ENCODE measurements around the gene OTOGL. TPM values are rescaled to one million over a fixed set of nuclear protein-coding genes. Genes with fewer than 3 reads are reported as not detected.
"Not testable (repeated sequence)": the region's sequence is repeated elsewhere in the genome, so short reads cannot be mapped to it uniquely, and the experiment has no call there.

OTOGL gene
- total and polyA plus RNA-seq, 9 donors: 0.05 to 0.26 (median 0.12) TPM; not detected in 2

DNA sequence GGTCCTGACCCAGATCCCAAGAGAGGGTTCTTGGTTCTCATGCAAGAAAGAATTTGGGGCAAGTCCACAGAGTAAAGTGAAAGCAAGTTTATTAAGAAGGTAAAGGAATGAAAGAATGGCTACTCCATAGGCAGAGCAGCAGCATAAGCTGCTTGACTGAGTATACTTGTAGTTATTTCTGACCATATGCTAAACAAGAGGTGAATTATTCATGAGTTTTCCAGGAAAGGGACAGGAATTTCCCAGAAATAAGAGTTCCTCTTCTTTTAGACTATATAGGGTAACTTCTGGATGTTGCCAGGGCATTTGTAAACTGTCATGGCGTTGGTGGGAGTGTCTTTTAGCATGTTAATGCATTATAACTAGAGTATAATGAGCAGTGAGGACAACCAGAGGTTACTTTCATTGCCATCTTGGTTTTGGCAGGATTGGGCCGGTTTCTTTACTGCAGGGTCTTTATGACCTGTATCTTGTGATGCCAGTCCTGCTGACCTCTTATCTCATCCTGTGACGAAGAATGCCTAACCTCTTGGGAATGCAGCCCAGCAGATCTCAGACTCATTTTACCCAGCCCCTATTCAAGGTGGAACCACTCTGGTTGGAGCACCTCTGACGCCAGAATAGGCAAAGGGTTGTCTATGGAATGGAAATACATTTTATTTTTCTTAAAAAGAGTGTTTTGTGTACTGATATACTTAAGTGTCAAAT is 113.8 kb downstream of the OTOGL start:
- no peak overlapping the region for H3K4me3 ChIP-seq
- 76 to 83% (median 81%) methylated on average over 4 of the region's 4 CpGs for WGBS, 3 donors
- no peak for TF ChIP-seq CTCF (IDR thresholded peaks at IDR 0.05)
- TF ChIP-seq POLR2A (IDR thresholded peaks at IDR 0.05): no peak
- no peak for TF ChIP-seq EP300 (IDR thresholded peaks at IDR 0.05)
- no peak overlapping the region for H3K27ac ChIP-seq
- intact Hi-C loops (cut with DNase I): no loop called here
- H3K36me3 ChIP-seq: no peaks in the 10 kb centered on the region
- H3K4me1 ChIP-seq (ENCODE audit: insufficient read depth): no peaks in the 10 kb centered on the region
- H3K27me3 ChIP-seq: no peaks in the 10 kb centered on the region
- no peak for DNase-seq
- no peaks in the 10 kb centered on the region for H3K9me3 ChIP-seq

DNA sequence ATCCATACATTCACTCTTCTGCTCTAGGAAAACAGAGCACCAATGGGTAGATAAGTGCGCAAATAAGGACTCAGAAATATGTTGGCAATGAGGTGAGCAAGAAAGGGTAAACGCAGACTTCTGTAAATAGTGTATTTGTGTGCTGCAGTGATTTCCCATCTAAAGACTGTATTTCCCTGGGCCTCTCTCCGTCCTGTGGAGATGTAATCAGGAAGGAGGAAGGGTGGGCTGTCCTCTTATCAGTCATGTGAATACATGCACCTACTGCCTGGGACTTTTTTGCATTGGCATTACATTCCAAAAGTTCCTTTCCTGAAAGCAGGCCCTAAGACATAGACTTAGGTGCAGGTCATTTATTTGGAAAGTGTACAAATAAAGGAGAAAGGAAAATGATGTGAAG is 114.5 kb downstream of the OTOGL start:
- 86 to 90% (median 87%) methylated on average over 3 of the region's 3 CpGs for WGBS, 3 donors
- intact Hi-C loops (cut with DNase I): no loop called here
- TF ChIP-seq EP300 (IDR thresholded peaks at IDR 0.05): no peak
- no peak for TF ChIP-seq POLR2A (IDR thresholded peaks at IDR 0.05)
- no peak for TF ChIP-seq CTCF (IDR thresholded peaks at IDR 0.05)
- H3K27ac ChIP-seq: no peak overlapping the region
- no peaks in the 10 kb centered on the region for H3K27me3 ChIP-seq
- no peaks in the 10 kb centered on the region for H3K4me1 ChIP-seq (ENCODE audit: insufficient read depth)
- no peaks in the 10 kb centered on the region for H3K9me3 ChIP-seq
- no peaks in the 10 kb centered on the region for H3K36me3 ChIP-seq
- no peak for DNase-seq
- no peak overlapping the region for H3K4me3 ChIP-seq

DNA sequence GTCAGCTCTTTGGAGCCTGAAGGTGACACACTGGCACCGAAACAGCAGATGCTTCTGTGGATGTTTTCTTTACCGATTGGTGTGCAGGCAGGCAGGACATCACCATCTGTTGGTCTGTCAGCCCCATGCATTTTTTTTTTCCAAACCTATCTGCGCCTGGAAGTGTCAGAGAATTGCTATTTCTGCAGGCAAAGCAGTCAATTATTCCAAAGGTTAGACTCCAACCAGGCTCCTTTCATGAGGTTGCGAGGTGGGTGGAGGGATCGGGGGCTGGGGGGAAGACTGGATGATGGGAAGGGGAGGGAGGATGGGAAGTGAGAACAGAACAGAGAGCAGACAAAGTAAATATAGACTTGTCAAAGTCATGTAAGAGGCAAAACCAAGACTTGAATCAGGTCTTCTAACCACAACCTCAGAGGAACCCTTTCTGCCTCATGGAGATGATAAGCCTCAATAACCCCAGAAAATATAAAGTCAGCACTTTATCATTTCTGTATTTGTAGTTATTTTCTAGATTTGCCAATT is 117.7 kb downstream of the OTOGL start:
- no peak overlapping the region for H3K4me3 ChIP-seq
- DNase-seq: no peak
- WGBS, 3 donors: 68 to 81% (median 79%) methylated on average over 5 of the region's 5 CpGs
- H3K4me1 ChIP-seq (ENCODE audit: insufficient read depth): no peaks in the 10 kb centered on the region
- intact Hi-C loops (cut with DNase I): no loop called here
- H3K27me3 ChIP-seq: no peaks in the 10 kb centered on the region
- H3K36me3 ChIP-seq: no peaks in the 10 kb centered on the region
- TF ChIP-seq EP300 (IDR thresholded peaks at IDR 0.05): no peak
- no peak for TF ChIP-seq CTCF (IDR thresholded peaks at IDR 0.05)
- no peak for TF ChIP-seq POLR2A (IDR thresholded peaks at IDR 0.05)
- no peaks in the 10 kb centered on the region for H3K9me3 ChIP-seq
- H3K27ac ChIP-seq: no peak overlapping the region

DNA sequence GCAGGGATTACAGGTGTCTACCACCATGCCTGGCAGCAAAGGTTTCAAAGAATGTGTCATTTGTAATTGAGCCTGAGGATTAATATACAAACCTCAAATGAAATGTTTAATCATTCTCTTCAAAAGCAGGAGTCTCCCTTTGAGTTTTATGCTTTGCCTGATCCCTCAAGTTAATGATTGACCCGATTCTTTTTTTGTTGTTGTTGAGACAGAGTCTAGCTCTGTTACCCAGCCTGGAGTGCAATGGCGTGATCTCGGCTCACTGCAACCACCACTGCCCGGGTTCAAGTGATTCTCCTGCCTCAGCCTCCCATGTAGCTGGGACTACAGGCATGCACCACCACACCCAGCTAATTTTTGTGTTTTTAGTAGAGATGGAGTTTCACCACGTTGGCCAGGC is 119.6 kb downstream of the OTOGL start:
- not testable (repeated sequence) for H3K36me3 ChIP-seq
- WGBS, 3 donors: 84 to 89% (median 86%) methylated on average over 5 of the region's 5 CpGs

DNA sequence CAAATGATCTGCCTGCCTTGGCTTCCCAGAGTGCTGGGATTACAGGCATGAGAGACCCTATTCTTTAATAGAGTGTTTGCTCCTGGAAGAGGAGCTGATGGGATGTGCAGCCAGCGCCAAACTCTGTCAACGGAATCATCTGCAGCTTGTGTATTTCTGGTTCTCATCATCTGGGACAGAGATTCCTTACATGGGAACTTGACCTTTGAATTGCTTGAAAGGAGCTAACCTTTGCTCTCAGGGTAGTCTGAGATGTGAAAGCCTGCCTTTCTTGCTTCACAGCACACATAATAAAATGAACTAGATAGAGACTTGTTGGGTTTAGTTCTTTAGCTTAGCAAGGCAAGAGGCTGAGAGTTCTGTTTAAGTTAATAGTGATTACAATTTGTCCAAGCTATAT is 120.0 kb downstream of the OTOGL start:
- H3K9me3 ChIP-seq: no peaks in the 10 kb centered on the region
- intact Hi-C loops (cut with DNase I): no loop called here
- H3K36me3 ChIP-seq: no peaks in the 10 kb centered on the region
- H3K4me3 ChIP-seq: no peak overlapping the region
- no peak for DNase-seq
- no peaks in the 10 kb centered on the region for H3K27me3 ChIP-seq
- no peaks in the 10 kb centered on the region for H3K4me1 ChIP-seq (ENCODE audit: insufficient read depth)
- no peak for TF ChIP-seq CTCF (IDR thresholded peaks at IDR 0.05)
- no peak for TF ChIP-seq EP300 (IDR thresholded peaks at IDR 0.05)
- no peak for TF ChIP-seq POLR2A (IDR thresholded peaks at IDR 0.05)
- WGBS, 3 donors: 54 to 61% (median 60%) methylated on average over 2 of the region's 2 CpGs
- no peak overlapping the region for H3K27ac ChIP-seq

More for the DNA sequence above, 119.6 kb downstream of the OTOGL start:
- H3K9me3 ChIP-seq; H3K4me1 ChIP-seq (ENCODE audit: insufficient read depth); H3K4me3 ChIP-seq; DNase-seq; intact Hi-C loops (cut with DNase I); H3K27me3 ChIP-seq; H3K27ac ChIP-seq: not testable (repeated sequence)

All from ovary (tissue), 9 donors.